Activated T-helper 17 cell treated with anti-CD3 and anti-CD28 coated beads, Interleukin-2, amount 50 U/mL, for 72 hours (primary cell): ENCODE results near the gene PRICKLE3. TPM values are rescaled to one million over a fixed set of nuclear protein-coding genes. Genes with fewer than 3 reads are reported as not detected.
"Not testable (repeated sequence)": the region's sequence is repeated elsewhere in the genome, so short reads cannot be mapped to it uniquely, and the experiment has no call there.

ENCODE experiments used
- ATAC-seq: fragments of 150-1000 bp; cut with Tn5 transposase; replicated peaks from 2 replicates; pipeline ENCODE4 v1.10.0; 2021; ENCODE audit warnings: mild to moderate bottlenecking, moderate library complexity
- H3K27ac Mint-ChIP-seq: one replicate; pipeline ENCODE4 v1.8.0; 2022; ENCODE audit warnings: mixed read lengths
- H3K27me3 Mint-ChIP-seq: one replicate; pipeline ENCODE4 v1.8.0; 2022; ENCODE audit warnings: mixed read lengths
- H3K36me3 Mint-ChIP-seq: one replicate; pipeline ENCODE4 v1.8.0; 2022; ENCODE audit warnings: low read depth, mild to moderate bottlenecking, mixed read lengths
- H3K4me1 Mint-ChIP-seq: one replicate; pipeline ENCODE4 v1.8.0; 2022; ENCODE audit warnings: mixed read lengths
- H3K4me3 Mint-ChIP-seq: one replicate; pipeline ENCODE4 v1.8.0; 2022; ENCODE audit warnings: mild to moderate bottlenecking, mixed read lengths
- H3K9me3 Mint-ChIP-seq: one replicate; pipeline ENCODE4 v1.8.0; 2022; ENCODE audit warnings: mixed read lengths
- total RNA-seq, 2 donors: library from RNA; stranded (reverse); gene quantifications; one replicate each; pipeline ENCODE4 v1.2.3, GENCODE V29; 2022

The PRICKLE3 gene
- total RNA-seq, 2 donors from 2014 or later: 19.8 to 45.3 TPM

DNA sequence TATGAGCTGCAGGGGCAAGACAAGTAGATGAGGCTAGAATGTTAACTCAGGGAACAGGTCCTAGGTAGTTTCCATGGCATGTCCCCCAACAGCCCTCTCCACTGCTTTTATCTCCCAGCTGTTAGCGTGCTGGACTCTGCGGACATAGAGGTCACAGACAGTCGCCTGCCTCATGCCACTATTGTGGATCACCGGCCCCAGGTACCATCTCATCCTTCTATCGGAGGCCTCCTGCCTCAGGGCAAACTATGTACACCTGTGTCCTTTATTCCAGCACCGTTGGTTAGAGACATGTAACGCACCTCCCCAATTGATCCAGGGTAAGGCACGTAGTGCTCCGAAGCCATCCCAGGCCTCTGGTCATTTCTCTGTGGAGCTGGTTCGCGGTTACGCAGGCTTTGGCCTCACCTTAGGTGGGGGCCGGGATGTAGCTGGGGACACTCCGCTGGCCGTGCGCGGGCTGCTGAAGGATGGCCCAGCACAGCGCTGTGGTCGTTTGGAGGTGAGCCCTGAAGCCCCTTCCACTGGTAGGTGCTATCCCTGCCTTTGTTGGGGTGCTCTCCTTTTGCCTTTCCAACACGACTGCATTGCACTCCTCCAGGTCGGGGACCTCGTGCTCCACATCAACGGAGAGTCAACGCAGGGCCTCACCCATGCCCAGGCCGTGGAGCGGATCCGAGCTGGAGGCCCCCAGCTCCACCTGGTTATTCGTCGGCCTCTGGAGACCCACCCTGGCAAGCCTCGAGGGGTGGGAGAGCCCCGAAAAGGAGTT, 21.4 kb downstream of the PRICKLE3 start:
- Mint-ChIP-seq H3K27ac (peak overlapping the region; percentile 92), H3K27me3 (no peaks in the 10 kb centered on the region), H3K4me1 (peaks cover 7% of the 10 kb centered on the region), H3K4me3 (peak overlapping the region; percentile 94), H3K9me3 (no peaks in the 10 kb centered on the region), H3K36me3 (no peaks in the 10 kb centered on the region)
- no peak for ATAC-seq

DNA sequence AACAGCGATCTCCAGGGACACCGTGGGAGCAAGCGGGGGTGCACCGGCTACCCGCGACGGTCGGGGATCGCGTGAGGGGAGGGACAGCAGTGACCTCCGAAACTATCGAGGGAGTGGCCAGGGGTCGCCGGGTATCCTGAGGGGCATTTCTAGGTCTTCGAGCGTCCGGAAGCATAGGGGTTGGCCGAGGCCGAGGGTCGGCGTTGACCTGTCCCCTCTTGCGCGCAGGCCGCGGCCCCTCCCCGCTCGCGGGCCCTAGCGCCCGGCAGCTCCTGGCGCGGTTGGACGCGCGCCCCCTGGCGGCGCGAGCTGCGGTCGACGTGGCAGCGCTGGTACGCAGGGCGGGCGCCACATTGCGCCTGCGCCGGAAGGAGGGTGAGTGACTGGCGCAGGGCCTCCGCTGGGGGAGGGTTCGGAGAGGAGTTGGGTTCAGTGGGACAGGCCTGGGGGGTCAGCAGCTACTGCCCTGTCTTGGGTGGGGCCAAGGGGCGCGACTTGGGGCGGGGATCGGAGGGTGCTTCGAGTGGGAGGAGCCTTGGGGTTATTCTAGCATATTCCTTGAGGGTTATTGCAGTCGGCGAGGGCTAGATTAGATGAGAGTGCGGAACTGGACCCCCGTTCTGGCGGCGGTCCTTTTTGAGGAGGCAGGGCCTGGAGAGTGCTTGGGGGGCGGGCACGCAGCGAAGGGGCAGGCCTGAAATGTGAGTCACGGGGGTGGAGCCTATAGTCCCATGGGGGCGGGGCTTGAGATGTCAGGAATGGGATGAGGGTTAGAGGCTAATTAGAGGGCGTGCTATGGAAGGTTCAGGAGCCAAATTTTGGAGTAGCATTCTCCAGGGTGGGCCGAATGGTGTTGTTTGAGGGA, 22.4 kb downstream of the PRICKLE3 start:
- Mint-ChIP-seq H3K27me3 (no peaks in the 10 kb centered on the region), H3K36me3 (no peaks in the 10 kb centered on the region), H3K9me3 (no peaks in the 10 kb centered on the region), H3K4me3 (peak overlapping the region; percentile 94), H3K27ac (peak overlapping the region; percentile 92), H3K4me1 (peaks cover 7% of the 10 kb centered on the region)
- peak; percentile 61 for ATAC-seq

DNA sequence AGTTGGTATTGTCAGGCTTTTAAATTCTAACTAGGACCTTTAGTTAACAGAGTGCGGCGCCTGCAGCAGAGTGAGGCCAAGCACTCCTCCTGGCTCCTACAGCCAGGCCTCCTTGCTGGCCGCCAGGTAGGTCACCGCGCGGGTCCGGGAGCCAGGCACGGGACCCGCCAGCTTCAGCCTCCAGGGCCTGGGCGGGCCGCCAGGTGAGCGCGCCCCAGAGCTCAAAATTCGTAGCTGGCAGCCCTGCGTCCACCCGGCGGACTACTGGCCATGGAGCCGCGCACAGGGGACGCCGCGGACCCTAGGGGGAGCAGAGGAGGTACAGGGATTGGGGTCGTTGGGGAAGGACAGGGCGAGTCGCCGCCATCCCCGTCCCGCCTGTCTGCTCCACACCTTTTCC, 23.6 kb downstream of the PRICKLE3 start, which contains the start of gene MAGIX:
Gene MAGIX (plus strand): TSS at position 139 of the 400 bp plus-strand sequence. CDS start 132 bp downstream, at position 271.
- no peaks in the 10 kb centered on the region for H3K36me3 Mint-ChIP-seq
- peak within 1 kb of the TSS; percentile 94 for H3K4me3 Mint-ChIP-seq
- no peak for ATAC-seq
- H3K27me3 Mint-ChIP-seq: no peaks in the 10 kb centered on the region
- H3K4me1 Mint-ChIP-seq: peaks cover 7% of the 10 kb centered on the region
- no peaks in the 10 kb centered on the region for H3K9me3 Mint-ChIP-seq
- H3K27ac Mint-ChIP-seq: peak within 1 kb of the TSS; percentile 92

DNA sequence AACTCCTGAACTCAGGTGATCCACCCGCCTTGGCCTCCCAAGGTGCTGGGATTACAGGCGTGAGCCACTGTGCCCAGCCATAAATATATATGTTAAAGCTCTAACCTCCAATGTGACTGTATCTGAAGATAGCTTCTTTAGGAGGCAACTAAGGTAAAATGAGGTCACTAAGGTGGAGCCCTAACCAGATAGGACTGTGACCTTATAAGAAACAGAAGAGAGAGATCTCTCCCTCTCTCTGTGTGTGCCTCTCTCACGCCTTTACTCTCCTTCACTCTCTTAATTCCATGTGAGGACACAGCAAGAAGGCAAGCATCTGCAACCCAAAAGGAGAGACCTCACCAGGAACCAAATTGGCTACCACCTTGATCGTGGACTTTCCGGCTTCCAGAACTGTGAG, 24.5 kb downstream of the PRICKLE3 start:
- no peaks in the 10 kb centered on the region for H3K36me3 Mint-ChIP-seq
- H3K27me3 Mint-ChIP-seq: no peaks in the 10 kb centered on the region

DNA sequence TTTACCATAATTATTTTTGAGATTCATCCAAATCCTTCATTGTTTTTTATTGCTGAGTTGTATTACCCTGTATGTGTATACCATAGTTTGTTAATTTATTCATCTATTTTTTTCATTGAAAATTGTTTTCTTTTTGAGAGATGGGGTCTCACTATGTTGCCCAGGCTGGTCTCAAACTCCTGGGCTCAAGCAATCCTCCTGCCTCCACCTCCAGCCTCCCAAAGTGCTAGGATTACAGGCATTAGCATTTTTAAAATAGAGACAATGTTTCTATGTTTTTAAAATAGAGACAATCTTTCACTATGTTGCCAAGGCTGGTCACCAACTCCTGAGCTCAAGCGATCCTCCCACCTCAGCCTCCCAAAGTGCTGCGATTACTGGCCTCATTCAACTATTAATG, 25.3 kb downstream of the PRICKLE3 start:
- no peaks in the 10 kb centered on the region for H3K36me3 Mint-ChIP-seq
- no peak overlapping the region for H3K27ac Mint-ChIP-seq
- ATAC-seq: no peak
- peaks cover 7% of the 10 kb centered on the region for H3K4me1 Mint-ChIP-seq
- no peaks in the 10 kb centered on the region for H3K9me3 Mint-ChIP-seq
- H3K4me3 Mint-ChIP-seq: no peak overlapping the region
- H3K27me3 Mint-ChIP-seq: no peaks in the 10 kb centered on the region

More for the DNA sequence above, 24.5 kb downstream of the PRICKLE3 start:
- ATAC-seq: no peak
- Mint-ChIP-seq H3K27ac (no peak overlapping the region), H3K4me3 (no peak overlapping the region), H3K9me3 (no peaks in the 10 kb centered on the region), H3K4me1 (peaks cover 7% of the 10 kb centered on the region)

DNA sequence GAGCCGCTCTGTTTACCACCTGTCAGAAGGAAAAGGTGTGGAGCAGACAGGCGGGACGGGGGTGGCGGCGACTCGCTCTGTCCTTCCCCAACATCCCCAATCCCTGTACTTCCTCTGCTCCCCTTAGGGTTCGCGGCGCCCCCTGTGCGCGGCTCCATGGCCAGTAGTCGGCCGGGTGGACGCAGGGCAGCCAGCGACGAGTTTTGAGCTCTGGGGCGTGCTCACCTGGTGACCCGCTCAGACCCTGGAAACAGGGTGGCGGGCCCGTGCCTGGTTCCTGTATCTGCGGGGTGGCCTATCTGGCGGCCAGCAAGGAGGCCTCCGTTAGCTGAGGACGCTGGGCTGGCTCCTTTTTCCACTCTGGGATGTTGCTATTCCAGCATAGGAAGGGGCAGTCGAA, 29.0 kb downstream of the PRICKLE3 start:
- H3K27me3 Mint-ChIP-seq: no peaks in the 10 kb centered on the region
- H3K4me3 Mint-ChIP-seq: no peak overlapping the region
- H3K27ac Mint-ChIP-seq: no peak overlapping the region
- no peaks in the 10 kb centered on the region for H3K36me3 Mint-ChIP-seq
- ATAC-seq: no peak
- H3K4me1 Mint-ChIP-seq: peaks cover 8% of the 10 kb centered on the region
- no peaks in the 10 kb centered on the region for H3K9me3 Mint-ChIP-seq

DNA sequence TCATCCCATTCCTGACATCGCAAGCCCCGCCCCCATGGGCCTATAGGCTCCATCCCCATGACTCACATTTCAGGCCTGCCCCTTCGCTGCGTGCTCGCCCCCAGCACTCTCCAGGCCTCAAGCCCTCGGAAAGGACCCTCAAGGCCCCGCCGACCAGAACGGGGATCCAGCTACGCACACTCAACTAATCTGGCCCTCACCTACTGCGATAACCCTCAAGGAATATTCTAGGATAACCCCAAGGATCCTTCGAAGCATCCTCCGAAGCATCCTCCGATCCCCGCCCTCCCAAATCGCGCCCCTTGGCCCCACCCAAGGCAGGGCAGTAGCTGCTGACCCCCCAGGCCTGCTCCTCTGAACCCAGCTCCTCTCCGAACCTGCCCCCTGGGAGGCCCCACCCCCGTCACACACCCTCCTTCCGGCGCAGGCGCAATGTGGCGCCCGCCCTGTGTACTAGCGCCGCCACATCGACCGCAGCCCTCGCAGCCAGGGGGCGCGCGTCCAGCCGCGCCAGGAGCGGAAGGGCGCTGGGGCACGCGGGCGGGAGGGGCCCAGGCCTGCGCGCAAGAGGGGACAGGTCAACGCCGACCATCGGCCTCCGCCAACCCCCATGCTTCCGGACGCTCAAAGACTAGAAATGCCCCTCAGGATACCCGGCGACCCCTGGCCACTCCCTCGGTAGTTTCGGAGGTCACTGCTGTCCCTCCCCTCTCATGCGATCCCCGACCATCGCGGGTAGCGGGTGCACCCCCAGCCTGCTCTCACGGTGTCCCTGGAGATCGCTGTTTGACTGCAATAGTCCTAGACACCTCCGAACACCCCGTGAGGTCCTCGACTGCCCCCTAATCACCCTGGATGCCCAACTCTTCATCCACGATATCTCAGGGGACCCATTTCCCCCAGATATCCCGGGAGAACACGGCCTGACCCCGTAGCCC, 30.0 kb downstream of the PRICKLE3 start:
- peak; percentile 92 for ATAC-seq

DNA sequence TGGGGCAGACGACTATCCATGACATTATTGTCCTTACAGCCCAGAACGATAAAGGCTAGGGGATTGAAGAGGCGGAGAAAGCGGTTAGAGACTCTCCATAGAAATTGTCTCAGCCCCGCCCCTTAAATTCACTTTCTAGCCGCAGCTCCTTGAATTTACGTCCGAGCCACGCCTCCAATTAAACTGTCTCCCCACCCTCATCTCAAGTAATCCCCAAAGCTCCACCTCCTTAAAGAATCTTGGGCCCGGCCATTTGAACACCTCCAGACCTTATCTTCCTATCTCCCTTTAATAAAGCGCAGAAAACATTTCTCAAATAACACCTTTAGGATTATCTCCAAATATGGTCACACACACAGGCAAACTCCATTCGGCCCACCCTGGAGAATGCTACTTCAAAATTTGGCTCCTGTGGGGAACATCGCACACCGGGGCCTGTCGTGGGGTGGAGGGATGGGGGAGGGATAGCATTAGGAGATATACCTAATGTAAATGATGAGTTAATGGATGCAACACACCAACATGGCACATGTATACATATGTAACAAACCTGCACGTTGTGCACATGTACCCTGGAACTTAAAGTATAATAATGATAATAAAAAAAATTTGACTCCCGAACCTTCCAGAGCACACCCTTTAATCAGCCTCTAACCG, 30.8 kb downstream of the PRICKLE3 start:
- Mint-ChIP-seq H3K36me3 (no peaks in the 10 kb centered on the region), H3K27me3 (no peaks in the 10 kb centered on the region), H3K27ac (peak overlapping the region; percentile 95), H3K4me3 (peak overlapping the region; percentile 89), H3K9me3 (no peaks in the 10 kb centered on the region), H3K4me1 (peaks cover 8% of the 10 kb centered on the region)
- ATAC-seq: peak; percentile 54

More for the DNA sequence above, 30.0 kb downstream of the PRICKLE3 start:
- no peaks in the 10 kb centered on the region for H3K9me3 Mint-ChIP-seq
- peaks cover 8% of the 10 kb centered on the region for H3K4me1 Mint-ChIP-seq
- peak overlapping the region; percentile 95 for H3K27ac Mint-ChIP-seq
- H3K27me3 Mint-ChIP-seq: no peaks in the 10 kb centered on the region
- H3K36me3 Mint-ChIP-seq: no peaks in the 10 kb centered on the region
- peak overlapping the region; percentile 89 for H3K4me3 Mint-ChIP-seq

DNA sequence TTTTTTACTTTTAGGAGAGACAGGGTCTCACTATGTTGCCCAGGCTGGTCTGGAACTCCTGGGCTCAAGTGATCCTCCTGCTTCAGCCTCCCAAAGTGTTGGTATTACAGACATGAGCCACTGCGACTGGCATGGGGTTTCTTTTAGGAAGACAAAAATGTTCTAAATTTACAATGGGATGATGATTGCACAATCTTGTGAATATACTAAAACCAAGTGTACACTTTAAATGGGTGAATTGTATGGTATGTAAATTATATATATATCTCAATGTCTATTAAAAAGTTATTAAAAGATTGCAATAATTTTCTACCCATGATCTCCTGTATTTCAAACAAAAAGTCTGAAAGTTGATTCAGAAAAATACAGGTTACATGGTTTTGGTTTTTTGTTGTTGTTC, 32.7 kb downstream of the PRICKLE3 start:
- peaks cover 8% of the 10 kb centered on the region for H3K4me1 Mint-ChIP-seq
- H3K4me3 Mint-ChIP-seq: no peak overlapping the region
- H3K9me3 Mint-ChIP-seq: no peaks in the 10 kb centered on the region
- no peak for ATAC-seq
- H3K36me3 Mint-ChIP-seq: no peaks in the 10 kb centered on the region
- no peaks in the 10 kb centered on the region for H3K27me3 Mint-ChIP-seq
- no peak overlapping the region for H3K27ac Mint-ChIP-seq

DNA sequence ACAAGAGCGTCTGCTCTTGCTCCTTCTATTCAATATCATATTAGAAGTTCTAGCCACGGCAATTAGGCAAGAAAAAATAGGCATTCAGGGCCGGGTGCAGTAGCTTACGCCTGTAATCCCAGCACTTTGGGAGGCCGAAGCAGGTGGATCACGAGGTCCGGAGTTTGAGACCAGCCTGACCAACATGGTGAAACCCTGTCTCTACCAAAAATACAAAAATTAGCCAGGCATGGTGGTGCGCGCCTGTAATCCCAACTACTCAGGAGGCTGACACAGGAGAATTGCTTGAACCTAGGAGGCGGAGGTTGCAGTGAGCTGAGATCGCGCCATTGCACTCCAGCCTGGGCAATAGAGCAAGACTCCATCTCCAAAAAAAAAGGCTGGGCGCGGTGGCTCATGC, 36.9 kb downstream of the PRICKLE3 start:
- not testable (repeated sequence) for H3K9me3 Mint-ChIP-seq, H3K4me1 Mint-ChIP-seq, ATAC-seq, H3K27me3 Mint-ChIP-seq, H3K36me3 Mint-ChIP-seq, H3K4me3 Mint-ChIP-seq, H3K27ac Mint-ChIP-seq

DNA sequence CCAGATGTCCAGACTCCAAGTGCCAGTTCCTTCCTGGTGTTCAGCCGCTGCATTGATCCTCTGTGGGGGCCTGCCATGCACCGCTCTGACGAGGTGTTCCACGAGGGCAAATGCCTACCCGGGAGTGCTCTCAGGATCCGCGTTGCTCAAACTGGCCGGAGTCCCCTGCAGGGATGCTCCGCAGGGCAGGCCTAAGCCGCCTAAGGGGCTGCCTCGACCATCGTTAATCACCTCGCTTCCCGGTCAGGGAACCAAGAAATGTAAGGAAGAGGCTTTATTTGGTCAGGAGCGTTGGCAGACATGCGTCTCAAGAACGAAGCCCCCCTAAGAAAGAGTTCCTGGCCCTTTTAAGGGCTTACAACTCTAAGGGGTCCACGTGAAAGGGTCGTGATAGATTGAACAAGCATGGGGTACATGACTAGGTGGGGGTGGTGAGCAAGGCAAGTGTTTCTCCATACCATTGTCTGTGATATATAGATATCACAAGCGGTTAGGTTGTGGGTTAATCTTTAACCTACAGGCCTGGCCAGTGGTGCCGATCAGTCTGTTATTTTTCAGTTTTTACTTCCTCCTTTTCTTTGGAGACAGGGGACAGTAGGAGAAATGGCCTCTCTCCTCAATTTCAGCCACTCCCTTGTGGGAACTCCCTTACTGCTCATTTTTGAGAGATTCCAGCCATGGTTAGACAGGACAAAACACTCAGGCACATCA, 37.6 kb downstream of the PRICKLE3 start:
- not testable (repeated sequence) for H3K27me3 Mint-ChIP-seq, H3K4me1 Mint-ChIP-seq, H3K27ac Mint-ChIP-seq, ATAC-seq, H3K9me3 Mint-ChIP-seq, H3K36me3 Mint-ChIP-seq, H3K4me3 Mint-ChIP-seq

DNA sequence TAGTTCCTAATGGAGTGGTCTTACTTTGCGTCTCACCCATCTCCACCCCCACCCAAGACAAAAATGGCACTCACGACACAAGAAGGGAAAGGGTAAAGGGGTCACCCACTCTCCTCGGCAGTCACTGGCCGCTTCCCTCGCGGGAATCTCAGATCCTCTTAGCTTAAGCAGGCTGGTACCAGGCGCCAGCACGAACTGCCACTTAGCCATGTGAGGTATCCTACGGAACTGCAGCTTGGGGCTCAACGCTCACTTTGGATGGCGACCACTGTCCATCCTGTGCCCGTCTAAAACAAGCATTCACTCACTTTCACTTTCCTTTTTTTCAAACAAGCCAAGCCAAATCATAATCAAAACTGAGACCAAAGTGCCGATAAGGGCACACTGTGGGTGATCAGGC, 38.2 kb downstream of the PRICKLE3 start:
- Mint-ChIP-seq H3K4me3 (no peak overlapping the region), H3K9me3 (no peaks in the 10 kb centered on the region), H3K4me1 (no peaks in the 10 kb centered on the region), H3K27ac (no peak overlapping the region), H3K36me3 (no peaks in the 10 kb centered on the region), H3K27me3 (no peaks in the 10 kb centered on the region)
- ATAC-seq: no peak

DNA sequence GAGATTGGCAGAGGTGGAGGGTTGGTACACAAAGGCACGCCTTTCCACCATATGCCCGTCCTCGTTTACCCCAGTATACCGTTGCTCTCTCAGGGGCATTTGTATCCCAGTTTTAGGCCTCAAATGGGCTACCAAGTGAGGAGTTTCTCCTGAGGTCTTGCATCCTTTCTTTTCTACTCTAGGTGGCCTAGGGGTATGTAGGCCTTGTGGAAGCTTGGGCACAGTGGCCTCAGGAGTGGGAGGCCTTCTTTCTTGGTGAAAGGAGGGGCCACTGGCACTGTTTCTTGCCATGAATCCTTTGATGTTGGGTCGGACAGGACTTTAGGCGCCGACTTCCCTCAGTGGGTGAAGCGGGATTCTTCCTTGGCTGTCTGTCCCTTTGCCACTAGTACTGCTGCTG, 38.9 kb downstream of the PRICKLE3 start:
- ATAC-seq: no peak
- H3K4me1 Mint-ChIP-seq: no peaks in the 10 kb centered on the region
- H3K27ac Mint-ChIP-seq: no peak overlapping the region
- no peaks in the 10 kb centered on the region for H3K36me3 Mint-ChIP-seq
- no peak overlapping the region for H3K4me3 Mint-ChIP-seq
- no peaks in the 10 kb centered on the region for H3K9me3 Mint-ChIP-seq
- no peaks in the 10 kb centered on the region for H3K27me3 Mint-ChIP-seq
